ENCODE data around the gene COL9A1. TPM values are rescaled to one million over a fixed set of nuclear protein-coding genes. Genes with fewer than 3 reads are reported as not detected.

COL9A1 gene
- total and polyA plus RNA-seq, 2 of the 4 experiments (the other 2 are of a cell fraction): not detected

DNA sequence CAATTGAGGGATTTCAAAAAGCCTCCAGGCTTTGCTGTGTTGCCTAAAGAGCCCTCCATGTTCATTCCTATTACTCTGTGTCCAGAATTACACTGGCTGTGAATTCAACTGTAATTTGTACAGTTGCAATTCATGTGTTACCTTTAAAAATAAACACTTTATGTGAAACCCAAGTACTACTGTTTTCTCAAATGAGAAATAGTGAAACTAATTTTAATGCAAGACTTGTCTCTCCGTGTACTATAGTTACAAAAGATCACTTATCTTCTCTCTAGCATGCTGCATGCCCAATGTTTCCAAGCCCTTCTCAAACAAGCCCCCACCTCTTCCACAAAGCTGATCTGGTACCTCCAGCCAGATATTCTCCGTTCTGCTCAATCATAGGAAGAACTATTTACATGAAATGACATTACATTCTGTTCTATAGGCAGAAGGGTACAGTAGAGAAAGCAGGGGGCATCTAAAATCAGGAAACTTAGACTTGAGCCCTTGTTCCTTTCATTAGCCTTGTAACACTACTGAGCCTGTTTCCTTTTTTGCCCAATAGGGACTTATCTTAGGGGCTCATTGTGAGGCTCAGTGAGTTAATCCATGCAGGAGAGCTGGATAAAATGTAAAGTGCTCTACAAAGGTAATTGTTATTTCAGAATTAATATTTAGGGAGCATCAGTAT lies 12.3 kb upstream of the COL9A1 start:
- no peak for ATAC-seq (ENCODE audit: low read depth)
- H4K8ac ChIP-seq (ENCODE audit: low read depth in 2 of 2, low read length in 2 of 2): no peak overlapping the region
- H4K5ac ChIP-seq (ENCODE audit: low read depth, low read length): no peak overlapping the region
- no peak overlapping the region for H2AK9ac ChIP-seq (replicated peaks; ENCODE audit: low read depth, low read length, poor library complexity)
- CTCF ChIA-PET: no interaction called here
- no peak overlapping the region for H3K9ac ChIP-seq (ENCODE audit: low read depth, low read length)
- no peak overlapping the region for H2BK15ac ChIP-seq (ENCODE audit: low read depth, low read length)
- H3K4me1 ChIP-seq (ENCODE audit: control insufficient read depth, insufficient read depth, low read length): no peaks in the 10 kb centered on the region
- H3K4ac ChIP-seq (ENCODE audit: low read depth, low read length): no peak overlapping the region
- no peaks in the 10 kb centered on the region for H3K9me1 ChIP-seq (ENCODE audit: insufficient read depth, low read length)
- no peak overlapping the region for H3K4me3 ChIP-seq (ENCODE audit: insufficient read depth, low read depth, low read length)
- no peak overlapping the region for H2BK120ac ChIP-seq (ENCODE audit: low read depth, low read length)
- no peak overlapping the region for H3K23ac ChIP-seq (ENCODE audit: low read depth, low read length)
- H2BK5ac ChIP-seq (ENCODE audit: low read depth, low read length, poor library complexity, severe bottlenecking): no peak overlapping the region
- no peaks in the 10 kb centered on the region for H3K9me3 ChIP-seq (ENCODE audit: control insufficient read depth, insufficient read depth, low read length)
- POLR2A ChIA-PET (ENCODE audit: unreplicated experiment): no interaction called here
- no TSS peak for BruUV-seq (replicated peaks)
- no peak overlapping the region for H3K4me2 ChIP-seq (ENCODE audit: low read depth, low read length)
- intact Hi-C loops (cut with micrococcal nuclease) (no loop called here), in situ Hi-C loops (cut with MboI; ENCODE audit: low sequenced_read_pairs) (loop anchor here (25.0 kb wide), 1 partner anchor 372 kb away; no protein-coding TSS in a partner anchor), dilution Hi-C loops (cut with HindIII; ENCODE audit: low sequenced_read_pairs, unreplicated experiment) (no loop called here)
- no peak overlapping the region for H3K56ac ChIP-seq (ENCODE audit: extremely low read depth, insufficient read depth, low read length)
- no peak overlapping the region for H2BK20ac ChIP-seq (ENCODE audit: low read depth, low read length)
- no peak overlapping the region for H2AFZ ChIP-seq (replicated peaks; ENCODE audit: low read length, poor library complexity)
- H4K20me1 ChIP-seq (ENCODE audit: insufficient read depth, low read length): no peaks in the 10 kb centered on the region
- no peak overlapping the region for H4K91ac ChIP-seq (ENCODE audit: insufficient read depth, low read depth, low read length)
- no peaks in the 10 kb centered on the region for H3K36me3 ChIP-seq (ENCODE audit: control insufficient read depth, insufficient read depth, low read length)
- no peak for DNase-seq
- no peak overlapping the region for H3K18ac ChIP-seq (ENCODE audit: low read depth, low read length)
- no peak overlapping the region for H2AK5ac ChIP-seq (ENCODE audit: low read depth, low read length)
- H3K79me1 ChIP-seq (ENCODE audit: low read depth in 1 of 2, low read length in 2 of 2): no peaks in the 10 kb centered on the region
- TF ChIP-seq NFE2L2 (IDR thresholded peaks at IDR 0.05; ENCODE audit: low read depth, low read length): no peak
- TF ChIP-seq MXI1 (IDR thresholded peaks at IDR 0.05; ENCODE audit: borderline replicate concordance, low read depth, low read length): no peak
- TF ChIP-seq, protein P1, sequence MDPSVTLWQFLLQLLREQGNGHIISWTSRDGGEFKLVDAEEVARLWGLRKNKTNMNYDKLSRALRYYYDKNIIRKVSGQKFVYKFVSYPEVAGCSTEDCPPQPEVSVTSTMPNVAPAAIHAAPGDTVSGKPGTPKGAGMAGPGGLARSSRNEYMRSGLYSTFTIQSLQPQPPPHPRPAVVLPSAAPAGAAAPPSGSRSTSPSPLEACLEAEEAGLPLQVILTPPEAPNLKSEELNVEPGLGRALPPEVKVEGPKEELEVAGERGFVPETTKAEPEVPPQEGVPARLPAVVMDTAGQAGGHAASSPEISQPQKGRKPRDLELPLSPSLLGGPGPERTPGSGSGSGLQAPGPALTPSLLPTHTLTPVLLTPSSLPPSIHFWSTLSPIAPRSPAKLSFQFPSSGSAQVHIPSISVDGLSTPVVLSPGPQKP (IDR thresholded peaks at IDR 0.05; ENCODE audit: borderline replicate concordance, low read depth, low read length): no peak
- TF ChIP-seq CHD1 (IDR thresholded peaks at IDR 0.05; ENCODE audit: low read depth, low read length): no peak
- TF ChIP-seq, protein P2, sequence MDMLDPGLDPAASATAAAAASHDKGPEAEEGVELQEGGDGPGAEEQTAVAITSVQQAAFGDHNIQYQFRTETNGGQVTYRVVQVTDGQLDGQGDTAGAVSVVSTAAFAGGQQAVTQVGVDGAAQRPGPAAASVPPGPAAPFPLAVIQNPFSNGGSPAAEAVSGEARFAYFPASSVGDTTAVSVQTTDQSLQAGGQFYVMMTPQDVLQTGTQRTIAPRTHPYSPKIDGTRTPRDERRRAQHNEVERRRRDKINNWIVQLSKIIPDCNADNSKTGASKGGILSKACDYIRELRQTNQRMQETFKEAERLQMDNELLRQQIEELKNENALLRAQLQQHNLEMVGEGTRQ (IDR thresholded peaks at IDR 0.05; ENCODE audit: low read depth, low read length): no peak
- no peak for TF ChIP-seq CEBPB (IDR thresholded peaks at IDR 0.05; ENCODE audit: low read depth, low read length)
- no peak for TF ChIP-seq FOS (IDR thresholded peaks at IDR 0.05; ENCODE audit: low read depth, low read length)
- TF ChIP-seq RCOR1 (IDR thresholded peaks at IDR 0.05; ENCODE audit: insufficient replicate concordance, low read length): no peak
- TF ChIP-seq, protein P3, sequence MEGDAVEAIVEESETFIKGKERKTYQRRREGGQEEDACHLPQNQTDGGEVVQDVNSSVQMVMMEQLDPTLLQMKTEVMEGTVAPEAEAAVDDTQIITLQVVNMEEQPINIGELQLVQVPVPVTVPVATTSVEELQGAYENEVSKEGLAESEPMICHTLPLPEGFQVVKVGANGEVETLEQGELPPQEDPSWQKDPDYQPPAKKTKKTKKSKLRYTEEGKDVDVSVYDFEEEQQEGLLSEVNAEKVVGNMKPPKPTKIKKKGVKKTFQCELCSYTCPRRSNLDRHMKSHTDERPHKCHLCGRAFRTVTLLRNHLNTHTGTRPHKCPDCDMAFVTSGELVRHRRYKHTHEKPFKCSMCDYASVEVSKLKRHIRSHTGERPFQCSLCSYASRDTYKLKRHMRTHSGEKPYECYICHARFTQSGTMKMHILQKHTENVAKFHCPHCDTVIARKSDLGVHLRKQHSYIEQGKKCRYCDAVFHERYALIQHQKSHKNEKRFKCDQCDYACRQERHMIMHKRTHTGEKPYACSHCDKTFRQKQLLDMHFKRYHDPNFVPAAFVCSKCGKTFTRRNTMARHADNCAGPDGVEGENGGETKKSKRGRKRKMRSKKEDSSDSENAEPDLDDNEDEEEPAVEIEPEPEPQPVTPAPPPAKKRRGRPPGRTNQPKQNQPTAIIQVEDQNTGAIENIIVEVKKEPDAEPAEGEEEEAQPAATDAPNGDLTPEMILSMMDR (conservative IDR thresholded peaks at IDR 0.05; ENCODE audit: low read depth, low read length): no peak
- TF ChIP-seq RFX5 (IDR thresholded peaks at IDR 0.05; ENCODE audit: low read depth, low read length): no peak
- no peak for TF ChIP-seq MAZ (IDR thresholded peaks at IDR 0.05; ENCODE audit: borderline replicate concordance, low read depth, low read length)
- no peak for TF ChIP-seq RAD21 (IDR thresholded peaks at IDR 0.05; ENCODE audit: low read length)
- peaks cover 19% of the 10 kb centered on the region for H3K27me3 ChIP-seq (ENCODE audit: control insufficient read depth, insufficient read depth, low read length)
- H3K14ac ChIP-seq (replicated peaks; ENCODE audit: low read depth, low read length): no peak overlapping the region
- H3K27ac ChIP-seq (ENCODE audit: insufficient read depth, low read length): no peak overlapping the region
- WGBS, 2 experiments (ENCODE audit: extremely low coverage in 2 of 2, insufficient read length in 1 of 2): no CpG with 5 or more reads among the region's 2 CpGs
